SJCRH30 (cell line): ENCODE data around the gene JTB. TPM values are rescaled to one million over a fixed set of nuclear protein-coding genes. Genes with fewer than 3 reads are reported as not detected.

Experiments used
- DNase-seq, 2 experiments: peaks; one replicate each; pipeline ENCODE4 v3.0.0-alpha.2; 2015 to 2020
- H3K27ac ChIP-seq: fragments of 250-450 bp; sonication (Bioruptor Pico); 2 replicates; pipeline ENCODE4 v1.5.1; 2020; ENCODE audit warnings: mild to moderate bottlenecking, moderate library complexity
- H3K27me3 ChIP-seq: fragments of 250-450 bp; sonication (Bioruptor Pico); 2 replicates; pipeline ENCODE4 v1.5.1; 2020; ENCODE audit warnings: mild to moderate bottlenecking, moderate library complexity
- H3K36me3 ChIP-seq: fragments of 250-450 bp; sonication (Bioruptor Pico); 2 replicates; pipeline ENCODE4 v1.5.1; 2020; ENCODE audit warnings: mild to moderate bottlenecking, moderate library complexity
- H3K4me1 ChIP-seq: fragments of 250-450 bp; sonication (Bioruptor Pico); 2 replicates; pipeline ENCODE4 v1.5.1; 2020; ENCODE audit warnings: mild to moderate bottlenecking, moderate library complexity
- H3K4me3 ChIP-seq: fragments of 250-450 bp; sonication (Bioruptor Pico); 2 replicates; pipeline ENCODE4 v1.5.1; 2020; ENCODE audit warnings: mild to moderate bottlenecking, moderate library complexity
- H3K9me3 ChIP-seq: fragments of 250-450 bp; sonication (Bioruptor Pico); replicated peaks from 2 replicates; pipeline ENCODE4 v1.5.1; 2020; ENCODE audit warnings: mild to moderate bottlenecking, moderate library complexity
- total RNA-seq: library from RNA; depleted of rRNA; stranded (reverse); fragments of >200 nt; shearing (Covaris generic); gene quantifications from 2 replicates; pipeline ENCODE4 v1.2.3, GENCODE V29; 2014

The JTB gene
- total RNA-seq, 1 experiment from 2014 or later: 97.9 TPM

DNA sequence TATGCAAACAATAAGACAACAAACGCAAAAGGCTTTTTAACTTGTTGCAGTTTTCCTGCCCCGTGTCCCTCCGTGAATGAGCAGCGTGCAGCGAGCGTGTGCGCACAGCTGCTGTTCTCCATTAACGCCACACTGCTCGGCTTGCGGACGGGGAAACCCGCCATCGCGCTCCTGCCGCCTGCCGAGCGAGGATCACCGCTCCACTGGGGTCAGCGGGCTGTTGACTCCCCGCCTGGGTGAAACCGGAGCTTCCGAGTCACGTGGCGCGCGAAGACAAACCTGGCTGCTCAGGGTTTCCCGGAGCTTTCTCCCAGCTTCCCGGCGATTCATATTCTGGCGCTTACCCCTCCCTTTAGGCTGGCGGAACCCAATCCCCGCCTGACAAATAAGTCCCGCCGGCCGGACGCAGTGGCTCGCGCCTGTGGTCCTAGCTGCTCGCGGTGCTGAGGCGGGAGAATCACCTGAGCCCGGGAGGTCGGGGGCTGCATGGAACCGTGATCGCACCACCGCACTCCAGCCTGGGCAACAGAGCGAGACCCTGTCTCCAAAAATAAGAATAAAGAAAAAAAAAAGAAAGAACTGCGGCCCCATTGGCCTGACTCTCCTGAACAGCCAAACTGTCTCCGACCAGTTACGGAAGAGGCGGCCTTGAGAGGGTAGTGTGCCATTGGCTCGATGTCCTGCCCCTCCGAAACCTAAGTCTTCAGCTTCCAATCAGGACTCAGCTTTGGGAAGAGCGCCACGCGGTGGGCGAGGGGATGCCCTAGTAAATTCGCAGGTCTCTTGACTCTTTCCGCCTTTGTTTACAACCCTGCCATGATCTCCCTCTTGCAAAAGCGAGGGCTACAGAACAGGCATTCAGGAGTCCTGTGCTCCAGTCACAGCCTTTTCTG, 10.1 kb downstream of the JTB start, which contains the start of gene CREB3L4:
Gene CREB3L4 (plus strand): TSS at position 796 of the 893 bp plus-strand sequence. CDS start 624 bp downstream, outside the sequence.
- Histone ChIP-seq H3K9me3 (no peaks in the 10 kb centered on the region), H3K27ac (peak within 1 kb of the TSS; percentile 79)

DNA sequence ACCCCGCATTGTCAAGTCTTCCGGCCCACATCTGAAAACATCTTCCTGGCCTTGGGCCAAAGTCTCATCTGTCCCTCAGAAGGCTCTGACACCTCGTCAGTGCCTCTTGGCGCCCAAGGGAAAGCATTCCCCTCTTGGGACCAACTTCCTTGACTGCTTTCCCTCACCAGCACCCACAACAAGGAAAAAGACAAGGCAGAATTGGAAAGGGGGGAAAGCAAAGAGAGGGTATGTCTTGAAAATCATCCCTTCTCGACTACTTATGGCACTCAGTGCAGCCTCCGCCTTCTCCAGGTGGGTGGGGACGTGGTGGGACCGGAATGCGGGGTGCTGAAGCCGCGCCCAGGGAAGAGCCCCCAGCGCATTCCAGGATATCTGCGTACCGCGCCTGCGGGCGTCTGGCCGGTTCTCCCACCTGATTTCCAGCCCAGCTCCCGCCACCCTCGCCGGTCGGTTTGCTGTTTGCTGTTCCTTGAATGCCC, 13.6 kb downstream of the JTB start:
- Histone ChIP-seq H3K27me3 (no peaks in the 10 kb centered on the region), H3K27ac (peak overlapping the region; percentile 61), H3K4me1 (no peaks in the 10 kb centered on the region; the same call in 1 of the 2 replicates), H3K9me3 (no peaks in the 10 kb centered on the region), H3K36me3 (no peaks in the 10 kb centered on the region), H3K4me3 (peak overlapping the region; percentile 85)
- DNase-seq: peak in 1 of 2 experiments; percentile 57

More for the DNA sequence above, 10.1 kb downstream of the JTB start, which contains the start of gene CREB3L4:
- H3K4me3 ChIP-seq: peak within 1 kb of the TSS; percentile 64
- DNase-seq: peak; percentile 95 to 97
- H3K36me3 ChIP-seq: no peaks in the 10 kb centered on the region
- no peaks in the 10 kb centered on the region for H3K27me3 ChIP-seq
- H3K4me1 ChIP-seq: no peaks in the 10 kb centered on the region; the same call in 1 of the 2 replicates

GRCh38 chr1:153963030-153963849, 14.2 kb downstream of the JTB start, which contains the start of gene SLC39A1:
TSS of gene SLC39A1 (minus strand) at chr1:153963537. CDS start at chr1:153962715, 822 bp downstream.
- no peaks in the 10 kb centered on the region for H3K9me3 ChIP-seq
- H3K4me1 ChIP-seq: no peaks in the 10 kb centered on the region; the same call in 1 of the 2 replicates
- no peaks in the 10 kb centered on the region for H3K36me3 ChIP-seq
- DNase-seq: peak; percentile 98
- no peaks in the 10 kb centered on the region for H3K27me3 ChIP-seq
- H3K27ac ChIP-seq: peak within 1 kb of the TSS; percentile 61
- peak within 1 kb of the TSS; percentile 85 for H3K4me3 ChIP-seq

- Histone ChIP-seq H3K4me1 (no peaks in the 10 kb centered on the region; the same call in 1 of the 2 replicates), H3K27me3 (no peaks in the 10 kb centered on the region), H3K36me3 (no peaks in the 10 kb centered on the region), H3K27ac (peak overlapping the region; percentile 61), H3K4me3 (peak overlapping the region; percentile 85), H3K9me3 (no peaks in the 10 kb centered on the region)
- DNase-seq: peak in 1 of 2 experiments; percentile 18
Measured at GRCh38 chr1:153962088-153963029, 15.1 kb downstream of the JTB start.

DNA sequence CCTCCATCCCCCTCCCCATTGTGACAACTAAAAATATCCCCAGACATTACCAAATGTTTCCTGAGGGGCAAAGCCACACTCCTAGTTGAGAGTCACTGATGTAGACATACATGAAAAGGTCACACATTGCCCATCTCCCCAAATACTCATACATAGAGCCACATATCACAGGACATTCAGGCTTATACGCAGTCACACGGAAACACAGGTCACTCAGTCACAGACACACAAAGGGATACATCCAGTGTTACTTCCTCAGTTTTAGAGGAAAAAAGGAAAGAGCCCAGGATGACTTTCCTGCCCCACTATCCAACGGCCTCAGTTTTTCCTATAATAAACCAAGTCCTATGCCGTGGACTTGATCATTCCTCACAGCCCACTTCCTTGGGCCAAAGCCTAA, 16.1 kb downstream of the JTB start:
- Histone ChIP-seq H3K4me3 (no peak overlapping the region), H3K27me3 (no peaks in the 10 kb centered on the region), H3K36me3 (no peaks in the 10 kb centered on the region), H3K9me3 (no peaks in the 10 kb centered on the region), H3K4me1 (peaks cover 2% of the 10 kb centered on the region; the same call in 1 of the 2 replicates), H3K27ac (no peak overlapping the region)
- DNase-seq: no peak

GRCh38 chr1:153960206-153960605, 17.3 kb downstream of the JTB start:
- no peak for DNase-seq
- Histone ChIP-seq H3K4me1 (peaks cover 2% of the 10 kb centered on the region; the same call in 1 of the 2 replicates), H3K9me3 (no peaks in the 10 kb centered on the region), H3K27ac (no peak overlapping the region), H3K27me3 (no peaks in the 10 kb centered on the region), H3K36me3 (no peaks in the 10 kb centered on the region), H3K4me3 (no peak overlapping the region)

GRCh38 chr1:153959454-153959853, 18.0 kb downstream of the JTB start:
- Histone ChIP-seq H3K9me3 (no peaks in the 10 kb centered on the region), H3K36me3 (no peaks in the 10 kb centered on the region), H3K4me3 (no peak overlapping the region), H3K4me1 (peaks cover 2% of the 10 kb centered on the region; the same call in 1 of the 2 replicates), H3K27ac (no peak overlapping the region), H3K27me3 (no peaks in the 10 kb centered on the region)
- DNase-seq: no peak

DNA sequence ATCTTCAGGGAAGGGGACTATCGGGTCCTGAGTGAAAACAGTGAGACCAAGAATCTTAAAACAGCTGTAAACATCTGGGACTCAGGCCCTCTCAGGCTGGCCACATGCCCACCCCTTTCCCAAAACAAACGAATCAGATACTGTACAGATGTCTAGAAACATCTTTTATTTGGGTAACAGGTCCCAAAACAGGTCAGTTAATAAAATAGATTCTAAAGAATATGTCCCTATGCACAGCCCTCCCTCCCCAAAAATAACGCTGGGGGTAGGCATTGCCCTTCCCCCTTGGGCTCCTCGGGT, 18.6 kb downstream of the JTB start:
- H3K9me3 ChIP-seq: no peaks in the 10 kb centered on the region
- no peak for DNase-seq
- H3K27me3 ChIP-seq: no peaks in the 10 kb centered on the region
- H3K36me3 ChIP-seq: no peaks in the 10 kb centered on the region
- H3K27ac ChIP-seq: no peak overlapping the region
- H3K4me1 ChIP-seq: peaks cover 2% of the 10 kb centered on the region; the same call in 1 of the 2 replicates
- peak overlapping the region; percentile 81; the same call in 1 of the 2 replicates for H3K4me3 ChIP-seq

- Histone ChIP-seq H3K9me3 (no peaks in the 10 kb centered on the region), H3K4me1 (peaks cover 2% of the 10 kb centered on the region; the same call in 1 of the 2 replicates), H3K36me3 (no peaks in the 10 kb centered on the region), H3K27ac (peak within 1 kb of the TSS; percentile 34), H3K4me3 (peak within 1 kb of the TSS; percentile 81), H3K27me3 (no peaks in the 10 kb centered on the region)
- DNase-seq: peak; percentile 98
Measured at GRCh38 chr1:153958111-153958960, 19.1 kb downstream of the JTB start, which contains the start of gene CRTC2. TSS of gene CRTC2 (minus strand) at chr1:153958612. CDS start at chr1:153958497, 115 bp downstream.

GRCh38 chr1:153957744-153958110, 19.7 kb downstream of the JTB start:
- peak in 1 of 2 experiments; percentile 29 for DNase-seq
- Histone ChIP-seq H3K4me3 (peak overlapping the region; percentile 81), H3K9me3 (no peaks in the 10 kb centered on the region), H3K27ac (peak overlapping the region; percentile 34; the same call in 1 of the 2 replicates), H3K4me1 (peaks cover 2% of the 10 kb centered on the region; the same call in 1 of the 2 replicates), H3K36me3 (peaks cover 5% of the 10 kb centered on the region; the same call in 1 of the 2 replicates), H3K27me3 (no peaks in the 10 kb centered on the region)

DNA sequence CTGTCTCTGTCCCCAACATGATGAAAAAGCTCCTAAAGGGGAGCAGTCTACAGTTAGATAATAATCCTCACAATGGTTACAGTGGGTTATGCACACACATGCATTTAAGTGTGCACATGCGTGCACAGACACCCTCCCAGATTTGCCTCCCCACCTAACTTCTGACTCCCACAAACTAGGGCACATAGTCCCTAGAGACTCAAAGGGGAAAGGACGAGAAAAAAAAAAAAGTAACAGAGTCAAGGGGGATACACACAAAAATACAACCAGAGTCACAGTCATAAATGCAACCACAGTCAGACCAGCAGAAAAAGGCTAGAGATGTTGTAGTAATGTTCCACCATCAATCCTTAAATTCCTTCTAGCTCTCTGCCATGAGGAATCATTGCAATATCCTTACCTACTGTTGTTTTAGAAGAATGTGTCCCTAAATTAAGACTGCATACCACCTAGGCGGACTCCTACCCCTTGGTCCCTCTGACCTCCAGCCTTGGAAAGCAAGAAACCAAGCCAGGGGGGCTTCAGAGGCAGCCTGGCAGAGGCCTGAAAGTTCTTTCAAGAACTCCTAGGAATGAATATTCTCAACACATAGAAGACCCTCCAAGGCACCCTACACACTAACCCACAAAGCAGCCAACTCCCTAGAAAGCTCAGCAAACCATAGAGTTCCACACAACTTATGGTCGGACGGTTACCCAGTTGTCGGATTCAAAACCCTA, 20.3 kb downstream of the JTB start:
- Histone ChIP-seq H3K36me3 (peaks cover 9% of the 10 kb centered on the region; the same call in 1 of the 2 replicates), H3K4me3 (peak overlapping the region; percentile 81), H3K27me3 (no peaks in the 10 kb centered on the region), H3K9me3 (no peaks in the 10 kb centered on the region), H3K4me1 (peaks cover 2% of the 10 kb centered on the region; the same call in 1 of the 2 replicates), H3K27ac (no peak overlapping the region; the same call in 1 of the 2 replicates)
- DNase-seq: no peak

DNA sequence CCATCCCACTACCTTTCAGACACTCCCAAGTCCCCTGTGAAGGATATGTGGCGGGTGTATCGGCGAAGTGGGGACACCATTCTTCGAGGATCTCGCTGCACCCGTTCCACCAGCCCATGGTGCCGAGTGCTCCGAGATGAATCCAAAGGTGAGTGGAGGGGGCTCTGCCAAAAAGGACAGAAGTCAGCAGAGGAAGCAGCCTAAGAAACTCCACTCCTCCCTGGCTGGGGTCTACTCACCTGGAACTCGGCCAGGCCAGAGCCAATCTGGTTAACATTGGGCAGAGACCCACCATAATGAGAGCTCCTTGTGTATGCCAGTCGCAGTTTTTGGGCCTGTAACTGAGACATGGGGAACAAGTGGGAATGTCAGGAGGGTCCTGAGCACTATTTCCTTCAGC, 22.6 kb downstream of the JTB start:
- no peak overlapping the region for H3K4me3 ChIP-seq
- H3K9me3 ChIP-seq: no peaks in the 10 kb centered on the region
- DNase-seq: no peak
- peaks cover 16% of the 10 kb centered on the region; the same call in 1 of the 2 replicates for H3K36me3 ChIP-seq
- no peaks in the 10 kb centered on the region for H3K27me3 ChIP-seq
- no peak overlapping the region for H3K27ac ChIP-seq
- 0 out of 2 replicates have a peak, but pooled peaks cover 2% of the 10 kb centered on the region for H3K4me1 ChIP-seq
